A673 (cell line): Measurements from ENCODE around the gene TMEM208.

Experiments
- CTCF ChIP-seq: fragments of 300-800, 200-600 bp; sonication (generic); conservative IDR thresholded peaks from 2 replicates; pipeline ENCODE4 v1.5.1; 2017; ENCODE audit warnings: low read depth, mild to moderate bottlenecking, antibody characterized with exemption, low read length, moderate library complexity, mixed read lengths
- EZH2 ChIP-seq: fragments of 200-600 bp; sonication (generic); IDR thresholded peaks from 2 replicates; pipeline ENCODE4 v1.6.1; 2017; ENCODE audit warnings: borderline replicate concordance, low read depth, mild to moderate bottlenecking, mixed read lengths, antibody characterized with exemption, low read length; ENCODE audit not compliant: poor library complexity, severe bottlenecking

- no peak for TF ChIP-seq CTCF
- no peak for TF ChIP-seq EZH2
These were observed 36.9 kb upstream of the TMEM208 start, which contains the start of gene EXOC3L1 for GRCh38 chr16:67190041-67190440.
